IPS-18c (cell line): ENCODE measurements around the gene NMT1.

ENCODE experiments used
- H3K4me3 ChIP-seq: 2 replicates; pipeline ENCODE4 v1.7.0; 2013; ENCODE audit warnings: low read depth, mild to moderate bottlenecking, low read length, moderate library complexity; ENCODE audit not compliant: insufficient read depth
- H3K9me3 ChIP-seq: one replicate; pipeline ENCODE4 v1.6.1; 2013; ENCODE audit warnings: mild to moderate bottlenecking, low read length, moderate library complexity; ENCODE audit not compliant: control insufficient read depth, insufficient read depth

Gene NMT1

DNA sequence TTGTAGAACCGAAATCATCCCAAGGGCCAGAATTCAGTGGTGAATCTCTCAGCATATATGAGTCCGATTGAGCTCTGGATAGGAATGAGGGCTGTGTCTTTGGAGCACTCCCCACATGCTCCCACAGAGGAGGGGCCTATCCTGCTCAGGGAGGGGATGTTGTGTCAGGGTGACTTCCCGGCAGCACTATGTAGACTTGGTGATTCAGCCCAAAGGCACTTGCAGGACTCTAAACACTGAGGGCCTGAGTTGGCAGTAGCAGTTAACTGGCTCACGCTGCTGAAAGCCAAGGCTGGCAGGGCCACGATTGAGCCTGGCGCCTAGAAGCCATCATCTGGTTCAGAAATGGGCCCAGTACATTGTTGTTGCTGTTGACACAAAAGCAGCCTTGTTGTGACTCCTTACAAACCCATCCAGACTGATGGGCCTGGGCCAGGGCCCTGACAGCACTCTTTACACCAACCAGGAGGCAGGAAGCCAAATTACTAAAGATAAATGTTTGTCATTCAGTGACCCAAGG, 31.9 kb downstream of the NMT1 start:
- no peak overlapping the region for H3K4me3 ChIP-seq
- peaks cover 3% of the 10 kb centered on the region for H3K9me3 ChIP-seq

DNA sequence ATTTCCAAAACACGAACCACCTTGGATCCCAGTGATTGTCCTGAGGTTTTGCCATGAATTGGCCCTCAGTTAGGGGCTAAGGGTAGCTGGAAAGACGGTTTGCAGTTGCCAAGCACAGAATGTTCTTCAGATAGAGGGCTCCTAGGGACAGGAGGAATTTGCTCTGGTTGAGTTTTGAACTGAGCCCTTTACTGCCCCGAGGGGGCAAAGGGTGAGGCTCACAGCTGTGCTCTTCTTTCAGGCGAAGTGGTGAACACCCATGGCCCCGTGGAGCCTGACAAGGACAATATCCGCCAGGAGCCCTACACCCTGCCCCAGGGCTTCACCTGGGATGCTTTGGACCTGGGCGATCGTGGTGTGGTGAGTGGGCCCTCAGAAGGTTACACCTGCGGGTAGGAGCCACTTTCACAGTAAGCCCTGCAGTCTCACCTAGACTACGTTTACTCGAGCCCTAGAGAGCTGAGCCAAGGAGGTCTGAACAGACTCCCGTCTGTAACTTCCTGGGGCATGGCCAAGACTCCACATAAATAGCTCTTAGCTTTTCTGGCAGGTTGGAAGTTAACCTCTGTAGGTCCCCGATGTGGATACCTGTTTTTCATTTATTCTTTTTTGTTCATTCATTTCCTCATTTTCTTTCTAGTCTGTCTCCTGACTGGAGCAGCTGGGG, 32.5 kb downstream of the NMT1 start:
- Histone ChIP-seq H3K4me3 (no peak overlapping the region), H3K9me3 (peaks cover 3% of the 10 kb centered on the region)

DNA sequence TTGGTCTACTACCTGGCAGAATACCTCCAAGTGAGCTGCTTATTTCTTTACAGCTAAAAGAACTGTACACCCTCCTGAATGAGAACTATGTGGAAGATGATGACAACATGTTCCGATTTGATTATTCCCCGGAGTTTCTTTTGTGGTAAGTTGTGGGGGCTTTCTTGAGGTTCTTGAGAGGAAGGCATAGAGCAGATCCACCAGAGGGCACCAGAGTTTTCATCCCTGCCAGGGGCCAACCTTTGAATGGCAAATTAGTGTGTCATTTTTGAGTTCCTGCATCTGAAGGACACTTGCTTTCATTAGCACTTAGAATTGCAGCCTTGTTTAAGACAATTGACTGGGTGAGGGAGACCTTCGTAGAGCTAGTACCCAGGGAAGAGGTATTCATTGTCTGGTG, 35.0 kb downstream of the NMT1 start:
- peaks cover 3% of the 10 kb centered on the region for H3K9me3 ChIP-seq
- no peak overlapping the region for H3K4me3 ChIP-seq

DNA sequence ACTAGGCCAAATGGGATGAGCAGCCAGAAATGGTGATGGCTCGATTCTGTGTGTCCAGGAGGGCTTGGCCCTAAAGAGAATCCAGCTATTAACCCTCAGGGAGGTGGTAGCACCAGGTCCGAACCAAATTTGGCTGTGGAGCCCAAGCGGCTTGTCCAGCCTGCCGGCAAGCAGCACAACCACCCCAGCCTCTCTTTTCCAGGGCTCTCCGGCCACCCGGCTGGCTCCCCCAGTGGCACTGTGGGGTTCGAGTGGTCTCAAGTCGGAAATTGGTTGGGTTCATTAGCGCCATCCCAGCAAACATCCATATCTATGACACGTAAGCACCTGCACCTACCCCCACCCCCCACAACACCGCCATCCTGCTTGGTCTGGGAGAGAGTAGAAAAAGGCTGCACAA, 35.8 kb downstream of the NMT1 start:
- peaks cover 3% of the 10 kb centered on the region for H3K9me3 ChIP-seq
- H3K4me3 ChIP-seq = no peak overlapping the region

DNA sequence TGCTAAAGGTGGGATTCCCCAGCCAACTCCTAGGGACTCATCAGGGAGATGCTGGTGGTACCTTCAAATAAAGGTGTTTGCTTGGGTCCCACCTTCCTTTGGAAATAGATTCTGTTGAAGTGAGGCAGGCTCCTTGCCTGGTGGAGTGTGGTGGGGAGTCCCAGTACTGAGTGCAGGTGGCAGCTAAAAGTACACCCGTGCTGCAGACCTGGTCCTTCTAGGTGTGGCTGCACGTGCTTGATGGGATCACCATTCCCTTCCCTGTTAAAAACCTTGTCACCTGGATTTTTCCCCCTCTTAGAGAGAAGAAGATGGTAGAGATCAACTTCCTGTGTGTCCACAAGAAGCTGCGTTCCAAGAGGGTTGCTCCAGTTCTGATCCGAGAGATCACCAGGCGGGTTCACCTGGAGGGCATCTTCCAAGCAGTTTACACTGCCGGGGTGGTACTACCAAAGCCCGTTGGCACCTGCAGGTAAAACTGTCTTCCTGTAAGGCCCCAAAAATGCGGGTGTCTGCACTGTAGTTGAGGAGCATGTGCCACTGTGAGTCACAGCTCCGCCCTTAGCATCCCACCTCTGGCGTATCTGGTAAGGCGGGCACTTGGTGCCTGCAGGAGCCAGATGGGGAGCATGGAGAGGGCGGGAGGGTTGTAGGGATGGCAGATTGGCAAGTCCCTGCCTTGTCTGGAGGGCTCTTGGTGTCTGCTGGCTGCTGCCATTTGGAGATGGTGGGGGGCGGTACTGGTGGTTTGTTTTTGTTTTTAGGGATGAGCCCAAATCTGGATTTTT, 37.2 kb downstream of the NMT1 start:
- no peak overlapping the region for H3K4me3 ChIP-seq
- H3K9me3 ChIP-seq = peaks cover 3% of the 10 kb centered on the region

DNA sequence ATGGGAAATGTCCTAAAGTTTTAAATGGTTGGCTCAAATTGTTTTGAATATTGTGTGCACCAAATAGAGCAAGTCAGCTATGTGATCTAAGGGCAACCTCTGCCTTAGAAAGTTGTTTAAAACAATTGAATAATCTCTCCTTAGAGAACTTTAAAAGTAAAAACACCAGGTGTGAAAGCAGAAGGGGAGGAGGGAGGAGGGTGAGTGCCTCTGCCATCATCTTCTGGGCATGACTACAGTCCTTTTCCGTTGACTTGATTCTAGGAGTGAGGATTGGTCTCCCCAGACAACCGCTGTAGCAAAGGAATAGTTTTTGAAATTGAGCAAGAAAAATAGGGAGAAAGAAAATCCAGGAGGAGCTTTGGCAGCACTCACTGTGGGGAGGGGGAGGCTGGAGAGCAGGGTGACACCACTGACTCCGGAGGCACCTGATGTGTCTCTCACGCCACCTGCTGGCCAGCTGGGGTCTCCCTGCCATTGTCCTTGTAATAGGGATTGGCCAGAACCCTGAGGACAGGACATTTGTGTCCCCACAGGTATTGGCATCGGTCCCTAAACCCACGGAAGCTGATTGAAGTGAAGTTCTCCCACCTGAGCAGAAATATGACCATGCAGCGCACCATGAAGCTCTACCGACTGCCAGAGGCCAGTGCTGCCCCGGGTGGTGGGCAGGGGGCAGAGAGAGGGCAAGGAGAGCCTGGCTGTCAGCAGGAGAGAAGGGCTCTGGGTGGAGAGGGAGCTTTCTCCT, 37.9 kb downstream of the NMT1 start:
- H3K9me3 ChIP-seq = peaks cover 3% of the 10 kb centered on the region
- no peak overlapping the region for H3K4me3 ChIP-seq

DNA sequence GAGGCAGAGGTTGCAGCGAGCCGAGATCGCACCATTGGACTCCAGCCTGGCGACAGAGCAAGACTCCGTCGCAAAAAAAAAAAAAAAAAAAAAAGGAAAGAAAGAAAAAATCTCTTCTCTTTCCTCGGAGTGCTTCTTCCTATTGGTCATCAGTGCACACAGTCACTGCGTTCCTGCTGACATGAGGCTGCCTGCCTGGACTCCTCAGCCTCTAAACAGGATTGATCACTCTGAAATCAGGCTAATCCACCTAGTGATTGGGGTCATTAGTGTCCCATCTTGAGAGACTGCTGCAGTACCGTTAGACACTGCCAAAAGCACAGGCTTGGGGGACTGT, 40.4 kb downstream of the NMT1 start:
- H3K4me3 ChIP-seq = no peak overlapping the region
- H3K9me3 ChIP-seq = peaks cover 3% of the 10 kb centered on the region

DNA sequence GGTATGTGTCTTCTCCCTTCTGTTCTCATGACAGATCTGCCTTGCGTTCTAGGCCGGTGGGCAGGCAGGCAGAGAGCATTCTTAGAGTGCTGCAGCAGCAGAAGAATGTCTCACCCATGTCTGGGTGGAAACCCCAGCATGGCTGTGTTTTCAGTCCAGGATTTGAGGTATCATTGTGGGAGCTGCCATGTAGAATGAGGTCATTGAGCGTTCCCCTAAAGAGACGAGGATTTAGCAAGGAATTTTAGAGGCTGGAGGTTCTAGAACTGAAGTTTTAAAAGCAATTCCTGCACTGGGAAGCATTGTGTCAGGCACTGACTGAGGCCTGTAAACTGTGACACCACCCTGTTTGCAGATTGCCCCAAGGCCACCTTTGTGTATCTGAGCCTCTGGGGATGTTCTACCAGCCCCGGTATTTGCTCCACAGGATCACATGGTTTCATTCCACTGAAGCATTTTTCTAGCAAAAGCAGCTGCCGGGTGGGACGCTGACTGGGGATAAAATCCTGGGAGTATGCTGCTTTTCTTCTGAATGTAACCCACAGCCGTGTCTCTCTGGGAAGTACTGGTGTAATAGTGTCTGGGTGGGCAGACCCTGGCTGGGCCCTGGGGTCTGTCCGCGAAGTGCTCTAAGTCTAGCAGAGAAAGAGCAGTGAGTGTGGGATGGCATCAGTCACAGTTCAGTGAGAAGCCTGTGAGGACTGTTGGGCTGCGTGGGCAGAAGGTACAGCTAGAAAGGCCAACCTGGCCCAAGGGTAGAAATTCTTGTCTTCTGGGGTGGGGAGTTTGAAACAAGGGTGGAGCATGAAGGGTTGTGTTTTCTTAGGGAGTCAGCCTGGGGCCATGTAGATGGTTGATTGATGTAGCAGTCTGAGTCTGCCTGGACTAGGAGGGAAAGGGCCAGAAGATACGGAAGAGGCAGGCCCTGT, 41.0 kb downstream of the NMT1 start:
- Histone ChIP-seq H3K9me3 (no peaks in the 10 kb centered on the region), H3K4me3 (no peak overlapping the region)

DNA sequence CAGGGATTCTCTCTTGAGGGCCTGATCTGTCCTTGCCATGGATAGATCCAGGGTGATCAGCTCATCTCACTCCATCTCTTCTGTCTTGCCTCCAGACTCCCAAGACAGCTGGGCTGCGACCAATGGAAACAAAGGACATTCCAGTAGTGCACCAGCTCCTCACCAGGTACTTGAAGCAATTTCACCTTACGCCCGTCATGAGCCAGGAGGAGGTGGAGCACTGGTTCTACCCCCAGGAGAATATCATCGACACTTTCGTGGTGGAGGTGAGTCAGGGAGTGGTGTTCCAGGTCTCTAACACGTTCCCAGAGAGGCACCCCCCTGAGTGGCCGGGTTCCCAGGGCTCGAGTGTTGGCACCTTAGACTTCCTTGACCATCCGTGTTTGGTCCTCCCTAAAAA, 41.7 kb downstream of the NMT1 start:
- Histone ChIP-seq H3K4me3 (no peak overlapping the region), H3K9me3 (no peaks in the 10 kb centered on the region)

DNA sequence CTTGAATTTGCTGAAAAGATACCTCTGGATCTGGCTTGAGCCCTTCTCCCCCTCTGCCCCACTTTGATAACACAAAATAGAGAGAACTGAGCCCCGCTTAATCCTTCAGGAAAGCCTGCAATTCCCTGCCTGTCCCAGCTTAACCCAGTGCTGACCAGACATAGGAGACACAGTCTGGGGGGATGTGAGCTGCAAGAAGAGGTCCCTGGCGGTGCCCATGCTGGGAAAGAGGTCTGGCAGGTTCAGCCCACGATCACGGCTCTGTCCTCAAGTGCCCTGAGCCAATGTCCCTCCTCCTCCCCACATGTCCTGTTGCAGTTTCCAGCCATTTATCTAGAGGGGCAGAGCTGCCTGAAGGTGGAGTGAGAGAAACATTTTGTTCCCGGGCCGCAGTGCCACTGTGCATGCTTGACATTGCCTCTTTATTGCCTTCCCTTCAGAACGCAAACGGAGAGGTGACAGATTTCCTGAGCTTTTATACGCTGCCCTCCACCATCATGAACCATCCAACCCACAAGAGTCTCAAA, 42.2 kb downstream of the NMT1 start:
- H3K4me3 ChIP-seq = no peak overlapping the region
- H3K9me3 ChIP-seq = no peaks in the 10 kb centered on the region

DNA sequence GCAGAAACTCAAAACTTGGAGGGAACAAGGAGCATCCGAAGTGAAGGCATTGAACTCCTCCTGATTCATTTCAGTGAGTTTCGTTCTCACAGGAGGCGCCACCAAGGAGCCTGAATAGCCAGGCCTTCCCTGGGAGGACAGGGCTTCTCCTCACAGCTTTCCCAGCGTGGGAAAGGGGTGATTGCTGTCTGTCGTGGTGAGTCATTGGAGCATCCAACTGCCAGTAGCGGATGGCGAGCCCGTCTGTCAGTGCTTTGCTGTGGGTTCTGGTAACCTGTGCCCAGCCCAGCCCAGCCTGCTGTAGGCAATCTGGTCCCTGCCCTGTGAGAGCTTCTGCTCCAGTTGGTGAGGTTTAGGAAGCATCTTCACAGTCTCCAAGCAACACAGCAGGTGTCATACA, 42.9 kb downstream of the NMT1 start:
- H3K4me3 ChIP-seq = no peak overlapping the region
- H3K9me3 ChIP-seq = no peaks in the 10 kb centered on the region

DNA sequence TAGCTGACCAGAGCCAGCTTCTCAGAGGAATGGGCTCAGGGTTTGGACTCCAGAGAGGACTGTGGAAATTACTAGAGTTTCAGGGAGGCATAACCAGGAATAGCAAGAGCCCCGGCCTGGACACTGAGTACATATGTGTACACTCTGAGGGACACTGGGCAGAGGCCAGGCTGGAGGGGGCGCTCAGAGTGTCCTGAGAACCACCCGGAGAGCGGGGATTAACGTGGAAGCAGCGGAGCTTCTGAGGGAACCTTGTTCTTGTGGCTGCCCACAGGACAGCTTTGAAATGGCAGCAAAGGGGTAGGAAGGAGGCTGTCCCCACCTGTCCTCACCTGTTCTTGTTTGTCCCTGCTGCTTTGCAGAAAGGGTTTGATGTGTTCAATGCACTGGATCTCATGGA, 43.4 kb downstream of the NMT1 start:
- H3K4me3 ChIP-seq = no peak overlapping the region
- no peaks in the 10 kb centered on the region for H3K9me3 ChIP-seq

DNA sequence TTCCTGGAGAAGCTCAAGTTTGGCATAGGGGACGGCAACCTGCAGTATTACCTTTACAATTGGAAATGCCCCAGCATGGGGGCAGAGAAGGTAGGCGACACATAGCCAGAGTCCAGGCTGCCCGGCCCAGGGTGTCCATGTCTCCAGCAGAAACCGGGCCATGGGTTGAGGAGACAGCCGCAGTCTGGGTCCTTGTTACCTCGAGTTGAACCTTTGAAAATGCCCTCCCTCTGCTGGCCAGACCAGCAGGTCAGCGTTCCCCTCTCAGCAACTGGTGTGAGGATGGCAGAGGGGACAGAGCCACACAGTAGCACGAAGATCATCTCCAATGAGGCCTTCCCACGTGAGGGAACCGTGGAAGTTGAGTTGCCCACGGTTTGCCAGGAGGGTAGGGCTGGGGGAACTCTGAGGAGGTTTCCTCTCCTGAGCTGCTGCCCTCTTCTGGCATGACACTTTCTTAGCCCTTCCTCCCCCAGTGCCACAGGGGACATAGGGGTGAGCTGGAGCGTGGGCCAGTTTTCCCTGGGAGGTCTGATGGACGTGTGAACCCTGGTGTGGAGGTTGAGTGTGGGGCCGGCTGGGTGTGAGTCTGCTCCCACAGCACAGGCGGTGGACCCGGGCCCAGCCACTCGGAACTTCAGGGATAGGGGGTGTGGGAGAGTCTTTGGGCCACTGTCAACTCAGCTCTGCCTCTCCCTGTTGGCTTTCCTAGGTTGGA, 43.9 kb downstream of the NMT1 start:
- Histone ChIP-seq H3K4me3 (no peak overlapping the region), H3K9me3 (no peaks in the 10 kb centered on the region)

DNA sequence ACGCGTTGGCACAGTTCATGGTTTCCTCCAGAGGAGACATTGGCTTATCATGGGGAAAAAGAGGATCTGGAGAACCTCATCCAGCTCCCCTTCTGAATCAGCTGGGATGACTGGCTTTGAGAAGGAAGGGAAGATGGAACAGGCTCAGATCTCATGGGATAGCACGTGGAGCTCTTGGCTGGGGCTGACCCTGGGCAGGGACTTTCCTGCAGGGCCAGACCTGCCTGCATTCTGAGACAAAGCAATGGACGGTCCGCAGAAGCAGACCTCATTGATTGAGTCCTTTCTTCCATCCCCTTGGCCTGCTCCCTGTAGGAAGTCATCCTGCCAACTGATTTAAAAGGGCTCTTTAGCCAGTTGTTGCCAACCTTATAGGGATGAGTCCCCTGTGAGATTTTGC, 45.0 kb downstream of the NMT1 start:
- Histone ChIP-seq H3K4me3 (no peak overlapping the region), H3K9me3 (no peaks in the 10 kb centered on the region)

DNA sequence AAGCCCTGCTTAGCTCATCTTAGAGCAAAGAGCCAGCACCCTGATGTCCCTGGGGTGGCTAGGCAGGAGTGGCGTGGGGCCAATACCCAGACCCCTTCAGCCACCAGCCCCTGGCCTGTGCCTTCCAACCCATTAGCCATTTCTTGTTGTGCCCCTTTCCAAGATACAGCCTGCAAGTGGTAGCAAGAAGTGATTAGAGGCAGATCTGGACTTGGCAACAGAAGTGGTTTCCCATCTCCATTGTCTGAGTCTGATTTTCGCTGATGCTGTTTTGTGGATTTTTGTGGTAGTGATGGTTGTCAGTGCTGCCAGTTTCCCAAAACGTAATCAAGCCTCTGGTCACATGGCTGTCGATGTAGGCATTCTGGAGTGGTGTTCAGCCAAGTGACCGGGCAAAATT, 45.5 kb downstream of the NMT1 start:
- no peaks in the 10 kb centered on the region for H3K9me3 ChIP-seq
- H3K4me3 ChIP-seq = no peak overlapping the region

DNA sequence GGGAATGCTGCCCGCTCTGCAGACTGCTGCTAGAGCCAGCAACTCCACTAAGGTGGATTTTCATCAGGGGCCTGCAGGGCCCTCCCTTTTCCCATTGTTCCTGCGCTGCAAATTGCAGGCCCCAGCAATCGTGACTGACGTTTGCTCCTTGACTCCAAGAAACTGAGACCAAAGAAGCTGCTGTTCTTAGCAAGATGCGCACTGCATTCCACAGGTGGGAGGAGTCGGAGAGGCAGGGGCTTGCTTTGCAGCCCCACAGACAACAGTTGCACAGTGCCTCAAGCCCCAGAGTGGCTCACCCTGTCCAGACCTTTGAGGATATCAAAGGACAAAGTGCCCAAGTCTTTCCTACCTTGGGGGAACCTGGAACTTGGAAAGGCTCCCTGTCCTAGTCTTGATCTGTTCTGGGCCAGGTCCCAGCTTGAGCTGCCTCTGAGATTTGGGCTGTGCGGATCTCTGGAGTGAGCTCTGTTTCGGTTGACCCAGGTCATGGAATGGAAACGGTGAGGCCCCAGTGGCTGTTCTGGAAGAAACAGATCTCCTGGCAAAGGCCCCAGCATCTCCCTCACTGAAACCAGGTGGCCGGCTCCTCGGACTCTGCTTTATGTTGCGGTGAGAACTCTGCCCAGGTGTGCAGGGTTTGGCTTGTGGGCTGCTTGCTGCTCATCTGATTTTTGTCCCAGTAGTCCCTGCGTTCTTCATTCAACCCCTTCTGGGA, 46.3 kb downstream of the NMT1 start:
- H3K9me3 ChIP-seq = peaks cover 2% of the 10 kb centered on the region
- no peak overlapping the region for H3K4me3 ChIP-seq
